Activated gamma-delta T cell treated with anti-CD3 and anti-CD28 coated beads, Interleukin-2, amount 50 U/mL, for 16 hours (primary cell): ENCODE data around the gene TBC1D22A.
"Not testable (repeated sequence)": the region's sequence is repeated elsewhere in the genome, so short reads cannot be mapped to it uniquely, and the experiment has no call there.

Source experiments
- DNase-seq: peaks from one replicate; pipeline ENCODE4 v3.0.0-alpha.2; 2020; ENCODE audit warnings: low read depth

TBC1D22A gene

DNA sequence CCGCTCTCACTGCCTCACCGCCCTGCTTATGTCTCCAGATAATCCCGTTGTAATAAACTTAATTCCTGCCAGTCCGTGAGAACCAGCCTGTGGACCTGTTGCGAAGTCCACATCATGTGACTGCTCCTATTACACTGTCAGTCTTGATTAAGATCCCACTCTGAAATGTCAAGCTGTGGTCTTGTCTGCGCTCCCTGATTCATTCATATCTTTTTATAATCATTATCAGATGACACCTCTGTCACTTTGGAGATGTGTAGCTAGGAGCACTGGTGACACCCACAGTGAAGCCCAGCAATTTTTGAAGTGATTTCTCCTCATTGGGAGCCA, 377.3 kb downstream of the TBC1D22A start:
- no peak for DNase-seq

GRCh38 chr22:47140975-47141374, 378.5 kb downstream of the TBC1D22A start:
- not testable (repeated sequence) for DNase-seq

DNA sequence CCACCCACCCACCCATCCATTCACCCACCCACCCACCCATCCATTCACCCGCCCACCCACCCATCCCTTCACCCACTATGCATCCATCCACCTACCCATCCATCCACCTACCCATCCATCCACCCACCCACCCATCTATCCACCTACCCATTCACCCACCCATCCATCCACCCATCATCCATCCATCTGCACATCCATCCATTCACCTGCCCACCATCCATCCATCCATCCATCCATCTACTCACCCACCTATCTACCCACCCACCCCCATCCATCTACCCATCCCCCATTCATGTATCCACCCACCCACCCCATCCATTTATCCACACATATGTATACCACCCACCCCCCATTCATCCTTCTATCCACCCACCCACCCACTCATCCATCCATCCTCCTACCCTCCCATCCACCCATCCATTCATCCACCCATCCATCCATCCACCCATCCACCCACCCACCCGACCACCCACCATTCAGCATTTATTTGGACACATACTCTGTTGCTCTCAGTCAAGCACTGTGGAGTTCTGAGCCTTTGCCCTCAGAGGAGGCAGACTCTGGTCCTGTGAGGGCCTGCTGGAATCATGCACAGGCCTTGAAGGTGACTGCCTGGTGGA, 380.1 kb downstream of the TBC1D22A start:
- DNase-seq, result no peak

DNA sequence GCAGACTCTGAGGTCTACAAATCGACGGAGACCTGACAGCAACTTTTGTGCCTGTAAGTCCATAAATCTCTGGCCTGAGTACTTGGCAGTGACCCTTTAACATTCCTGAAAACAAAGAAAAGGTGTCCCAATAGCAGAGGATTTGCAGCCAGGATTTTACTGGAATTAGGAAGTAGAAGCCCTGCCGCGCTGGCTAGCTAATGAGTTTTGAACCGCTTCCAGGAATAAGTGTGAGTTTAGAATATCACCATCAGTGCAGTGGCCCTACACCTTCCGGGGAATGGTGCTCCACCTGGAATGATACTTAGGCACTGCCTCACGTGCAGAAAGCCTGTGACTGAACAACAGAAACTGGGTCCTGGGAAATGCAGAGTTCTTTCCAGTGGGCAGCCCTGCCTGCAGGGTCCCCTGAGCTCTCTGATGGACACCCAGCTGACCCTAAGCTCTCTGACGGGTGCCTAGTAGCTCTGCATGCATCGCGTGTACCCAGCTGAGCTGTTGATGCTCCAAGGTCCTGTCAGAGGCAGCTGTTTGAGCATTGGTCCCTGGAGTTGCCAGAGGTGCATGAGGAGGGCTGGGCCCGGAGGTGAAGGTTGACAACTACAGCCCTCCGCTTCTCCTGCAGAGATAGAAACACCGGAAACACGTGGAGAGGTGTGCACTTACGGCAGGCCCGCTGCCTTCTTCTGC, 380.9 kb downstream of the TBC1D22A start:
- no peak for DNase-seq

- DNase-seq, result no peak
Measured at GRCh38 chr22:47144076-47144765, 381.8 kb downstream of the TBC1D22A start.

GRCh38 chr22:47144791-47145425, 382.5 kb downstream of the TBC1D22A start:
- no peak for DNase-seq

GRCh38 chr22:47145883-47146282, 383.4 kb downstream of the TBC1D22A start:
- no peak for DNase-seq

DNA sequence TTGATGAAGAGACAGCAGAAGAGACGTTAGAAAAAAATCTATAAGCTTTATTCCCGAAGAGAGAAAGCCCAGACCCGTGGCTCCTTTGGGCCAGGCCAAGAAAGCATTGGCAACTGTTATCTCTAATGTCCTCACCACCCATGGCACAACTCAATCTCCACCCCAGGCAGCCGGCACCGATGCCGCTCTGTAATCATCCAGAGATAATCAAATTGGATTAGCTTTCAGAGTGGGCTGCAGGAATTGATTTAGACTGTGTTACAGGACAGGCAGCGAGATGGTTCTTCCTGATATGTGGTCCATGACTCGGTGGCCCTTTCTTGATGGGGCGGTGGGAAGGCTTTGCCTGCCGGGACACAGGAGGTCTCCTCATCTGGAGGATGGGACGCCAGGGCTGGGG, 383.9 kb downstream of the TBC1D22A start:
- DNase-seq, result no peak

DNA sequence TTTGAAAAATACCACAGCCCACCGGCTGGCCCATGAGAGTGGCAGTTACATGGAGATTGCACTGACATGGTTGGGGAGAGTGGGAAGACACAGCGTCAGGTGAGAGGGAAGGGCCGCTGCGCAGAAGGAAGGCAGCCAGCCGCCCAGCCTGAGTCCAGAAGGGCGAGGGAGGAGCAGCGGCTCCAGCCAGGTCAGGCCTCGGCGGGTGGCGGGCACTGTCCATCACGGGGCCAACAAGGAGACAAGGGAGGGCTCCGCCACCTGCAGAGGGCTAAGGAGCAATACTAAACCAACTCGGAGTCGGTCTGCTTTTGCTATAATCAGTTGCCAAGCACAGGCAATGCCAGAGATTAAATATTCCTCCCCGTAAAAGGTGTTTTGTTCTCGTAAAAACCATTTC, 384.5 kb downstream of the TBC1D22A start:
- no peak for DNase-seq

DNA sequence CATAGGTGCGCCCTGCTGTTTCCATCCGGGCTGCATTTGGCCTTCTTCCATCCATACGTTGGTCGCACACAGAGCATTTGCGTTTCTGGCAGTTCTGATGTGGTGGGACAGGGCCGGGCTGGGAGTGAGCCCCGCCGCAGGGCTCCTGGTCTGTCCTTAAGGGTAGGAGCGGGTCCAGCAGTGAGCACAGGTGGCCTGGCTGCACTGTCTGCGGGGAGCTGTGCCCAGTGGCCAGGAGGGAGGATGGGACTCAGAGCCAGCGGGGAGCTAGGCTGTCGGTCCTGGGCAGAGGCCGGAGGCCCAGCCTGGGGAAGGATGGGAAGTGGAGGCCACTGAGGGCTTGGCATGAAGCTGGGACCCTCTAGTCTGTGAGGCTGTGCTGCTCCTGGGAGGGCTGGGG, 385.1 kb downstream of the TBC1D22A start:
- no peak for DNase-seq

DNA sequence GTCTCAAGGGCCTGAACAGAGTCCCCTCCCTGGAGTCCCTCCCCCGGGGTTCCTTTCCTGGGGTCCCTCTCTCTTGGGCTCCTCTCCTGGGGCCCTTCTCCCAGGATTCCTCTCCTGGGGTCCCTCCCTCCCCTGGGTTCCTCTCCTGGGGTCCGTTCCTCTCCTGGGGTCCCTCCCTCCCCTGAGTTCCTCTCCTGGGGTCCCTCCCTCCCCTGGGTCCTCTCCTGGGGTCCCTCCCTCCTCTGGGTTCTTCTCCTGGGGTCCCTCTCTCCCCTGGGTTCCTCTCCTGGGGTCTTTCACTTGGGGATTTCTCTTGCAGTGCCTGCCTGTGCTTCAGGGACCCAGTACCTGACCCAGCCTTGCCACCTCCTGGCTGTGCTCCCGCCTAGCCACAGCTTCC, 386.1 kb downstream of the TBC1D22A start:
- no peak for DNase-seq

GRCh38 chr22:47148956-47149728, 386.7 kb downstream of the TBC1D22A start:
- no peak for DNase-seq

- no peak for DNase-seq
Measured at GRCh38 chr22:47149976-47150375, 387.5 kb downstream of the TBC1D22A start.

GRCh38 chr22:47150426-47150825, 388.0 kb downstream of the TBC1D22A start:
- DNase-seq, result no peak

DNA sequence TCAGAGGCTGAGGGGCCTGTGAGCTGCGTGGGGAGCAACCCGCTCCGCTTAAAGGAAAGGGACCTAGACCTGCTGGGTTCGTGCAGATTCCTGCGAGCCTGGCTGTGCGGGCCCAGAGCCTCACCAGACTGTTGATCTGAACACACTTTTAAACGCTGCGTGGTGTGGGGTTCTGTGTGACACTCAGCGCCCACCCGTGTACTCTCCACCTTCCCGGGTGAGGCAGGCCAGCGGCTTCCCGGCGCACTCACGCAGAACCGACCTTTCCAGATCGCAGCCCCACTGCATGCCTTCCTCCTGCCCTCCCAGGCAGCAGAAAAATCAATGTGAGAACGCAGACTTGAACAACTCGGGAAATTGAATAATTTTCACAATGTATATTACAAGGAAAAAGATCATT, 388.6 kb downstream of the TBC1D22A start:
- no peak for DNase-seq

- no peak for DNase-seq
Measured at GRCh38 chr22:47151490-47151889, 389.0 kb downstream of the TBC1D22A start.

- no peak for DNase-seq
Measured at GRCh38 chr22:47152236-47152635, 389.8 kb downstream of the TBC1D22A start.

- DNase-seq, result no peak
Measured at GRCh38 chr22:47152938-47153337, 390.5 kb downstream of the TBC1D22A start.

DNA sequence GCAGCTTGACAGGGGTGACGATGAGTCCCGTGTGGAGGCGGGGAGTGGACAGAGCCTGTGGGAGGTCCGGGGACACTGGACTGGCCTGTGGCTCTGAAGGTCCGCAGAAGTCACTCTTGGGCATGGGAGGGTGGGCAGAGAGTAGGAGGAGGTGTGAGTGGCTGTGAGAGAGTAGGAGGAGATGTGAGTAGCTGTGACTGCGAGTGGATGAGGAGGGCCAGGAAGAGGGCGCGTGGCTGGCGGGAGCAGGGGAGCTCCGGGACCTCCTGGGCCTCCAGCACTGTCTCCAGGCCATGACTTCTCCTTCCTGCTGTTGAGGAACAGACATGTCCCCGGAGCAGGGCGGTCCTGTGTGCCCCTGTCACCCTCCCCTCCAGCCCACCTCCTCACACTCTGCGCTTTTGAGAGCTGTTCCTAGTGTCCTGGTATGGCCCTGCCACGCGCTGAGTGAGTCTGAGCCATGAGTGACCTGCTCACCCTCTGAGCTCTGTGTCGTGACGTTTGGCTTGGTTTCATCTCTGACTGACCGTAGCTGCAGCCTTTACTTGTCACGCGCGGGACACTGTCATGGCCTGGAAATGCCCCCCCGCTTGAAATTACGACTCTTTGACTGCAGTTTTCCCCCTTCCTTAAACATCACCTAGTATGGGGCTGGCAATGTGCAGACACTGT, 391.5 kb downstream of the TBC1D22A start:
- DNase-seq, result no peak

GRCh38 chr22:47154621-47155081, 392.2 kb downstream of the TBC1D22A start:
- DNase-seq, result no peak

DNA sequence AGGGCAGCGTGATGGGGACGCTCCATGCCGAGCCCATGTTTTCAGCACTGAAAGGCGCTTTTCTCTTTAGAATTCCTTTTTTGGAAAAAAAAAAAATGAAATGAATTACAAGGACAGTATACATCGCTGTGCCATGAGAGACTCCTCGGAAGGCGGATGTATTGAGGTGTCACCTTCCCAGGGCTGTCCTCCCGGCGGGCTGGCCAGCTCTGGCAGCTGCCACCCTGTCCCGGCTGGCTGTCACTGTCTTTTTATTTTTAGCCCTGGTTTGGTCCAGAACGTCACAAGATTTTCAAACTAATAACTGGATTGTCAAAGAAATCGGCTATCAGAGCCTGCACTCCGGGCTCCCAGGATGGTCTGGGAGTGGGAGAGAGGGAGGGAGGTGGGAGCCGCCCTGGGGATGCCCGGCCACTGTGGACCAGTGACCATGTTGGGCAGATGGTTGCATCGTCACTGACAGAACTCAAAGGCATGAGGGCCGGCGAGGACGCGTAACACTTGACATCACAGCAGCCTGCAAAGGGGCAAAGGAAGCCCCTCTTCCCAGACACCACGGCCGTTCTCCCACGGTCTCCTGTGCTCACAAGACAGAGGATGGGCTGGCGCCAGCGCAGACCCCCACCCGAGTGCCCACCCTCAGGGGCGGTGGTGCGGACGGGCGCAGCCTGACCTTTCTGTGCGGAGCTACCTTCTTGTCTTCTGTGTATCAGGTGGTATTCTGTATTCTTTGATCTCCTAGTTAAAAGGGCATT, 392.9 kb downstream of the TBC1D22A start:
- DNase-seq, result no peak
